Measurements from ENCODE around the gene EPN1. TPM values are rescaled to one million over a fixed set of nuclear protein-coding genes. Genes with fewer than 3 reads are reported as not detected.

The EPN1 gene
- polyA plus RNA-seq, 1 donor (not counting 4 experiments of a cell fraction or from before 2014, with no cell fraction given): 23.3 TPM

DNA sequence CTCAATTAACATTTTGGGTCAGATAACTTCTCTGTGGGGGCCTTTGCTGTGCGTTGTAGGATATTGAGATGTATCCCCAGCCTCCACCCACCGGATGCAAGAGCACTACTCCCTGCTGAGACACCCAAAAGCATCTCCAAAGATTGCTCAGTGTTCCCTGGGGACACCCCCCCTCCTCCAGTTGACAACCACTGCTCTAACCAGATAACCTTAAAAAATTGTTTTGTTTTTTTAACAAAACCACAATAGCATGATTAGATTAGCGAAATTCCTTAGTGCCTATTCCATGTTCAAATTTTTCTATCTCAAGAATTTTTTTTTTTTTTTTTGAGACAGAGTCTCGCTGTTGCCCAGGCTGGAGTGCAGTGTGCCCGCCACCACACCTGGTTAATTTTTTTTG is 2.6 kb upstream of the EPN1 start:
- Histone ChIP-seq H3K4me1 (ENCODE audit: control insufficient read depth, extremely low read depth, insufficient read depth, low read length) (peaks cover 24% of the 10 kb centered on the region), H3K79me2 (ENCODE audit: control insufficient read depth, insufficient read depth, low read length) (peaks cover 85% of the 10 kb centered on the region), H3K4me2 (ENCODE audit: control insufficient read depth, extremely low read depth, insufficient read depth, low read depth, low read length) (no peak overlapping the region), H3K27ac (ENCODE audit: control insufficient read depth, insufficient read depth, low read length) (no peak overlapping the region), H3K9me1 (ENCODE audit: control insufficient read depth, extremely low read depth, insufficient read depth, low read length) (peaks cover 1% of the 10 kb centered on the region), H3K4me3 (ENCODE audit: control insufficient read depth in 2 of 3, extremely low read depth in 1 of 3, insufficient read depth in 2 of 3, low read depth in 1 of 3, low read length in 3 of 3) (no peak overlapping the region), H3K9me3 (ENCODE audit: control insufficient read depth, low read depth, low read length) (no peaks in the 10 kb centered on the region), H3K27me3 (ENCODE audit: control insufficient read depth, extremely low read depth, insufficient read depth, low read length) (no peaks in the 10 kb centered on the region), H3K9ac (ENCODE audit: control insufficient read depth, extremely low read depth, insufficient read depth, low read length) (no peak overlapping the region), H4K20me1 (ENCODE audit: control insufficient read depth, extremely low read depth, insufficient read depth, low read length) (peaks cover 34% of the 10 kb centered on the region), H2AFZ (ENCODE audit: control insufficient read depth, low read length) (no peak overlapping the region), H3K36me3 (ENCODE audit: control insufficient read depth in 2 of 2, extremely low read depth in 1 of 2, insufficient read depth in 2 of 2, low read length in 2 of 2) (peaks cover 22 to 32% of the 10 kb centered on the region in 2 experiments)
- no peak for DNase-seq (ENCODE audit: low read depth, low spot score)
- dilution Hi-C loops (cut with MboI; ENCODE audit: extremely low pct_ligation_motif_present, low sequenced_read_pairs): no loop called here
- TF ChIP-seq, protein P1, sequence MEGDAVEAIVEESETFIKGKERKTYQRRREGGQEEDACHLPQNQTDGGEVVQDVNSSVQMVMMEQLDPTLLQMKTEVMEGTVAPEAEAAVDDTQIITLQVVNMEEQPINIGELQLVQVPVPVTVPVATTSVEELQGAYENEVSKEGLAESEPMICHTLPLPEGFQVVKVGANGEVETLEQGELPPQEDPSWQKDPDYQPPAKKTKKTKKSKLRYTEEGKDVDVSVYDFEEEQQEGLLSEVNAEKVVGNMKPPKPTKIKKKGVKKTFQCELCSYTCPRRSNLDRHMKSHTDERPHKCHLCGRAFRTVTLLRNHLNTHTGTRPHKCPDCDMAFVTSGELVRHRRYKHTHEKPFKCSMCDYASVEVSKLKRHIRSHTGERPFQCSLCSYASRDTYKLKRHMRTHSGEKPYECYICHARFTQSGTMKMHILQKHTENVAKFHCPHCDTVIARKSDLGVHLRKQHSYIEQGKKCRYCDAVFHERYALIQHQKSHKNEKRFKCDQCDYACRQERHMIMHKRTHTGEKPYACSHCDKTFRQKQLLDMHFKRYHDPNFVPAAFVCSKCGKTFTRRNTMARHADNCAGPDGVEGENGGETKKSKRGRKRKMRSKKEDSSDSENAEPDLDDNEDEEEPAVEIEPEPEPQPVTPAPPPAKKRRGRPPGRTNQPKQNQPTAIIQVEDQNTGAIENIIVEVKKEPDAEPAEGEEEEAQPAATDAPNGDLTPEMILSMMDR (optimal IDR thresholded peaks at IDR 0.05 in 1 of 3, IDR thresholded peaks at IDR 0.05 in 1 of 3, conservative IDR thresholded peaks at IDR 0.05 in 1 of 3; ENCODE audit: extremely low read depth in 1 of 3, insufficient read depth in 2 of 3, low read length in 3 of 3): no peak
- no peak for TF ChIP-seq EZH2 (IDR thresholded peaks at IDR 0.05; ENCODE audit: low read length)
- FAIRE-seq: no peak

DNA sequence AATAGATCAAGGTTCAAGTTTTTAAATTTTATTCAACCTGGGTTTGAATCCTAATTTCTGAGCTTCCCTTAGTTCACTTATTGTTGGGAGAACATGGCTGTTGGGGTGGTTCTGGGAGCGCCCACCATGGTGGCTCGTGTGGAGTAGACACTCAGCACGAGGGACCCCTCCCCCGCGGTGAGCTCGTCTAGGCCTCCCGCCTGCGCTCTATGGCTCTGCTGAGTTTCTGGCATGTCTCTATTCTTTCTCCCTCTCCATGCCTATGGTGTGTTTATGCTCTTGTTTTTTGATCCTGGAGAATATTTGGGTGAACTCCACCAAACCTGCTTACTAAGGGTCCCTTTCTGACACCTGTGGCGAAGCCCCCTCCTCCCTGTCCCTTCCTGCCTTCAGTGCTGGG is 1.6 kb upstream of the EPN1 start:
- Histone ChIP-seq H4K20me1 (ENCODE audit: control insufficient read depth, extremely low read depth, insufficient read depth, low read length) (peaks cover 28% of the 10 kb centered on the region), H3K4me3 (ENCODE audit: control insufficient read depth in 2 of 3, extremely low read depth in 1 of 3, insufficient read depth in 2 of 3, low read depth in 1 of 3, low read length in 3 of 3) (no peak overlapping the region), H3K27me3 (ENCODE audit: control insufficient read depth, extremely low read depth, insufficient read depth, low read length) (no peaks in the 10 kb centered on the region), H3K9ac (ENCODE audit: control insufficient read depth, extremely low read depth, insufficient read depth, low read length) (no peak overlapping the region), H3K9me3 (ENCODE audit: control insufficient read depth, low read depth, low read length) (no peaks in the 10 kb centered on the region), H3K27ac (ENCODE audit: control insufficient read depth, insufficient read depth, low read length) (no peak overlapping the region), H3K9me1 (ENCODE audit: control insufficient read depth, extremely low read depth, insufficient read depth, low read length) (no peaks in the 10 kb centered on the region), H2AFZ (ENCODE audit: control insufficient read depth, low read length) (no peak overlapping the region), H3K79me2 (ENCODE audit: control insufficient read depth, insufficient read depth, low read length) (peaks cover 85% of the 10 kb centered on the region), H3K4me1 (ENCODE audit: control insufficient read depth, extremely low read depth, insufficient read depth, low read length) (peaks cover 19% of the 10 kb centered on the region), H3K36me3 (ENCODE audit: control insufficient read depth in 2 of 2, extremely low read depth in 1 of 2, insufficient read depth in 2 of 2, low read length in 2 of 2) (peaks cover 27 to 29% of the 10 kb centered on the region in 2 experiments), H3K4me2 (ENCODE audit: control insufficient read depth, extremely low read depth, insufficient read depth, low read depth, low read length) (no peak overlapping the region)
- DNase-seq (ENCODE audit: low read depth, low spot score): no peak
- FAIRE-seq: no peak
- TF ChIP-seq, protein P1 (optimal IDR thresholded peaks at IDR 0.05 in 1 of 3, IDR thresholded peaks at IDR 0.05 in 1 of 3, conservative IDR thresholded peaks at IDR 0.05 in 1 of 3; ENCODE audit: extremely low read depth in 1 of 3, insufficient read depth in 2 of 3, low read length in 3 of 3): no peak
- TF ChIP-seq EZH2 (IDR thresholded peaks at IDR 0.05; ENCODE audit: low read length): no peak
- dilution Hi-C loops (cut with MboI; ENCODE audit: extremely low pct_ligation_motif_present, low sequenced_read_pairs): no loop called here
